H1 (cell line): ENCODE results near the gene TMTC2. TPM values are rescaled to one million over a fixed set of nuclear protein-coding genes. Genes with fewer than 3 reads are reported as not detected.

Experiments
- CTCF ChIA-PET: fragments of 300-600 bp; sonication (Branson Sonifier 250); formaldehyde crosslinking; loops from one replicate; lab custom pipeline; 2021; ENCODE audit not compliant: partially characterized antibody; lab: Charles Lee
- POLR2A ChIA-PET: fragments of 300-600 bp; sonication (Branson Sonifier 250); formaldehyde crosslinking; loops from one replicate; lab custom pipeline; 2021; ENCODE audit warnings: inconsistent platforms; ENCODE audit not compliant: partially characterized antibody; lab: Charles Lee
- DNase-seq, 2 experiments: peaks; one replicate each; pipeline versions ENCODE4 v3.0.0 to v3.0.0-alpha.2; 2010 to 2022; ENCODE audit warnings: low spot score in 2 of 2, low read depth in 1 of 2, mixed read lengths in 1 of 2
- FAIRE-seq: peaks from 2 replicates; lab custom pipeline; 2011; peaks lifted over from hg19 to GRCh38; lab: Jason Lieb, UNC
- H2AFZ ChIP-seq: 2 replicates; pipeline ENCODE4 v1.8.1; 2012; ENCODE audit warnings: low read length, inconsistent platforms
- H2AK5ac ChIP-seq: 2 replicates; pipeline ENCODE4 v1.6.1; 2013; ENCODE audit warnings: low read depth, low read length
- H2BK120ac ChIP-seq: replicated peaks from 2 replicates; pipeline ENCODE3; 2013; ENCODE audit warnings: low read depth, low read length, inconsistent platforms
- H2BK12ac ChIP-seq: 2 replicates; pipeline ENCODE4 v1.6.1; 2013; ENCODE audit warnings: low read depth, low read length
- H2BK15ac ChIP-seq: 2 replicates; pipeline ENCODE4 v1.6.1; 2013; ENCODE audit warnings: low read length
- H2BK20ac ChIP-seq: 2 replicates; pipeline ENCODE4 v1.6.1; 2013; ENCODE audit warnings: low read length
- H2BK5ac ChIP-seq: 2 replicates; pipeline ENCODE4 v1.6.1; 2013; ENCODE audit warnings: low read depth, low read length
- H3K14ac ChIP-seq: 2 replicates; pipeline ENCODE4 v1.6.1; 2013; ENCODE audit warnings: inconsistent platforms; ENCODE audit not compliant: insufficient read length
- H3K18ac ChIP-seq: 2 replicates; pipeline ENCODE4 v1.6.1; 2013; ENCODE audit warnings: low read length; ENCODE audit errors: extremely low read depth
- H3K23ac ChIP-seq: 2 replicates; pipeline ENCODE4 v1.6.1; 2013; ENCODE audit warnings: inconsistent platforms; ENCODE audit not compliant: insufficient read length
- H3K23me2 ChIP-seq: 2 replicates; pipeline ENCODE4 v1.6.1; 2013; ENCODE audit warnings: low read depth, low read length
- H3K27ac ChIP-seq: 2 replicates; pipeline ENCODE4 v1.6.1; 2011; ENCODE audit warnings: low read depth, low read length, inconsistent platforms
- H3K27me3 ChIP-seq, 4 experiments: replicated peaks in 1 of 4; 1 replicate in 1 of 4; 2 replicates in 3 of 4; pipeline versions ENCODE4 v1.6.1 to v1.8.1; 2011 to 2013; ENCODE audit warnings: low read length in 3 of 4, mild to moderate bottlenecking in 3 of 4, inconsistent platforms in 2 of 4, mixed read lengths in 2 of 4, moderate library complexity in 1 of 4; ENCODE audit not compliant: control insufficient read depth in 3 of 4, insufficient read depth in 3 of 4; ENCODE audit errors: extremely low read depth in 1 of 4
- H3K36me3 ChIP-seq, 4 experiments: 2 replicates each; pipeline versions ENCODE4 v1.6.1 to v1.8.1; 2011 to 2013; ENCODE audit warnings: mild to moderate bottlenecking in 4 of 4, low read length in 3 of 4, moderate library complexity in 2 of 4, control low read depth in 1 of 4, inconsistent platforms in 1 of 4; ENCODE audit not compliant: insufficient read depth in 4 of 4, control insufficient read depth in 2 of 4
- H3K4ac ChIP-seq: replicated peaks from 2 replicates; pipeline ENCODE3; 2013; ENCODE audit warnings: low read length, low read depth, mixed read lengths, inconsistent platforms; ENCODE audit not compliant: insufficient read length
- H3K4me1 ChIP-seq, 4 experiments: replicated peaks in 1 of 4; 1 replicate in 1 of 4; 2 replicates in 3 of 4; pipeline versions ENCODE4 v1.6.1 to v1.8.1; 2011 to 2013; ENCODE audit warnings: low read length in 3 of 4, inconsistent platforms in 2 of 4, mixed read lengths in 1 of 4; ENCODE audit not compliant: insufficient read depth in 4 of 4, control insufficient read depth in 3 of 4
- H3K4me2 ChIP-seq, 2 experiments: 2 replicates each; pipeline versions ENCODE4 v1.6.1 to v1.8.1; 2011 to 2013; ENCODE audit warnings: low read depth in 2 of 2, low read length in 2 of 2, control low read depth in 1 of 2, inconsistent platforms in 1 of 2, mild to moderate bottlenecking in 1 of 2; ENCODE audit not compliant: insufficient read depth in 1 of 2
- H3K4me3 ChIP-seq, 4 experiments: fragments of 200-600, 300-600 bp in 1 of 4; sonication (generic), shearing (Covaris generic), sonication (Bioruptor Twin) in 1 of 4; 2 replicates each; pipeline versions ENCODE4 v1.5.1 to v1.8.1; 2011 to 2016; ENCODE audit warnings: low read length in 4 of 4, low read depth in 3 of 4, control low read depth in 2 of 4, inconsistent platforms in 2 of 4, mild to moderate bottlenecking in 2 of 4, mixed read lengths in 1 of 4, moderate library complexity in 1 of 4; ENCODE audit not compliant: insufficient read depth in 2 of 4; ENCODE audit errors: extremely low read depth in 1 of 4
- H3K56ac ChIP-seq: replicated peaks from 2 replicates; pipeline ENCODE3; 2013; ENCODE audit warnings: low read depth, mild to moderate bottlenecking, mixed read lengths, low read length, inconsistent platforms; ENCODE audit not compliant: insufficient read length
- H3K79me1 ChIP-seq: 2 replicates; pipeline ENCODE4 v1.6.1; 2013; ENCODE audit warnings: low read depth, low read length, control low read depth
- H3K79me2 ChIP-seq, 2 experiments: 2 replicates each; pipeline versions ENCODE4 v1.6.1 to v1.8.1; 2012 to 2013; ENCODE audit warnings: low read length in 2 of 2, mild to moderate bottlenecking in 2 of 2, inconsistent platforms in 1 of 2; ENCODE audit not compliant: insufficient read depth in 2 of 2, control insufficient read depth in 1 of 2
- H3K9ac ChIP-seq, 4 experiments: replicated peaks in 1 of 4; 1 replicate in 1 of 4; 2 replicates in 3 of 4; pipeline versions ENCODE4 v1.6.1 to v1.8.1; 2011 to 2013; ENCODE audit warnings: low read depth in 3 of 4, low read length in 3 of 4, control low read depth in 2 of 4, mild to moderate bottlenecking in 2 of 4, moderate library complexity in 2 of 4, inconsistent platforms in 1 of 4; ENCODE audit errors: extremely low read depth in 1 of 4
- H3K9me3 ChIP-seq, 2 experiments: 2 replicates each; pipeline versions ENCODE4 v1.6.1 to v1.8.1; 2012 to 2013; ENCODE audit warnings: mild to moderate bottlenecking in 2 of 2, moderate library complexity in 2 of 2, control low read depth in 1 of 2, inconsistent platforms in 1 of 2, low read depth in 1 of 2, low read length in 1 of 2, mixed read lengths in 1 of 2; ENCODE audit not compliant: insufficient read depth in 2 of 2
- H4K20me1 ChIP-seq, 2 experiments: replicated peaks in 1 of 2; 2 replicates each; pipeline versions ENCODE3 to v1.8.1; 2011 to 2013; ENCODE audit warnings: inconsistent platforms in 2 of 2, low read length in 2 of 2, mild to moderate bottlenecking in 1 of 2; ENCODE audit not compliant: insufficient read depth in 2 of 2, control insufficient read depth in 1 of 2
- H4K5ac ChIP-seq: 2 replicates; pipeline ENCODE4 v1.6.1; 2013; ENCODE audit warnings: low read length, low read depth, mixed read lengths, inconsistent platforms; ENCODE audit not compliant: insufficient read length
- H4K8ac ChIP-seq: 2 replicates; pipeline ENCODE4 v1.8.0; 2013; ENCODE audit warnings: mild to moderate bottlenecking, moderate library complexity, low read length, inconsistent platforms; ENCODE audit not compliant: insufficient read depth; ENCODE audit errors: extremely low read depth
- H4K91ac ChIP-seq: replicated peaks from 2 replicates; pipeline ENCODE3; 2013; ENCODE audit warnings: low read length, mixed read lengths, inconsistent platforms; ENCODE audit not compliant: insufficient read length
- BACH1 ChIP-seq: IDR thresholded peaks from 2 replicates; pipeline ENCODE4 v1.6.1; 2012; ENCODE audit warnings: low read length, improper control_type of control experiment
- BCL11A ChIP-seq, 2 experiments: IDR thresholded peaks; one replicate each; pipeline ENCODE4 v1.6.1; 2011; ENCODE audit warnings: low read depth in 2 of 2, low read length in 2 of 2, mild to moderate bottlenecking in 2 of 2
- CEBPB ChIP-seq: IDR thresholded peaks from 2 replicates; pipeline ENCODE4 v1.6.1; 2012; ENCODE audit warnings: low read depth, low read length
- EZH2 ChIP-seq: fragments of 200-600 bp; sonication (generic); IDR thresholded peaks from 2 replicates; pipeline ENCODE4 v1.7.1; 2012; ENCODE audit warnings: low read depth, mild to moderate bottlenecking, moderate library complexity, low read length, inconsistent platforms; ENCODE audit not compliant: severe bottlenecking
- JUN ChIP-seq: IDR thresholded peaks from 2 replicates; pipeline ENCODE4 v1.6.1; 2011; ENCODE audit warnings: low read depth, mild to moderate bottlenecking, improper control_type of control experiment, low read length
- JUND ChIP-seq: IDR thresholded peaks from 2 replicates; pipeline ENCODE4 v1.6.1; 2011; ENCODE audit warnings: mild to moderate bottlenecking, improper control_type of control experiment, low read length
- POLR2AphosphoS5 ChIP-seq: IDR thresholded peaks from 2 replicates; pipeline ENCODE4 v1.6.1; 2011; ENCODE audit warnings: low read depth, low read length
- RBBP5 ChIP-seq: IDR thresholded peaks from 2 replicates; pipeline ENCODE4 v1.7.1; 2012; ENCODE audit warnings: low read depth, mild to moderate bottlenecking, inconsistent platforms, low read length, moderate library complexity, borderline replicate concordance
- SIN3A ChIP-seq, 2 experiments: IDR thresholded peaks in 1 of 2; conservative IDR thresholded peaks in 1 of 2; 2 replicates each; pipeline ENCODE4 v1.6.1; 2011 to 2012; ENCODE audit warnings: low read length in 2 of 2, improper control_type of control experiment in 1 of 2, low read depth in 1 of 2, mild to moderate bottlenecking in 1 of 2
- SP1 ChIP-seq: IDR thresholded peaks from 2 replicates; pipeline ENCODE4 v1.6.1; 2011; ENCODE audit warnings: low read depth, low read length
- ZNF274 ChIP-seq: IDR thresholded peaks from 2 replicates; pipeline ENCODE4 v1.7.0; 2012; ENCODE audit warnings: low read length, borderline replicate concordance; ENCODE audit errors: extremely low read depth
- WGBS, 2 experiments: shearing (Covaris generic) in 1 of 2; methylation state at CpG; one replicate each; pipeline versions ENCODE4 v1.1.6 to v1.1.7; 2013 to 2015; ENCODE audit warnings: low lambda C conversion rate in 2 of 2, mixed read lengths in 2 of 2, inconsistent platforms in 1 of 2, low coverage in 1 of 2, missing lambda C conversion rate in 1 of 2; ENCODE audit not compliant: insufficient replicate concordance in 2 of 2, insufficient coverage in 1 of 2, insufficient read length in 1 of 2; ENCODE audit errors: extremely low coverage in 1 of 2, missing lambda C conversion rate in 1 of 2; 5-methylcytosine and 5-hydroxymethylcytosine counted together
- polyA plus RNA-seq, 7 experiments: library from polyadenylated mRNA; depleted of rRNA in 3 of 7; stranded (reverse) in 5 of 7; unstranded in 2 of 7; fragments of >200 nt in 5 of 7; fragments of 200-250 nt in 2 of 7; gene quantifications; 1 replicate in 5 of 7; 2 replicates in 1 of 7; 4 replicates in 1 of 7; pipeline versions ENCODE4 v1.2.1 to v1.2.3, GENCODE V29; 2011 to 2013; ENCODE audit warnings: missing spikeins in 2 of 7, mixed read lengths in 2 of 7
- total RNA-seq: library from RNA; stranded (reverse); fragmentation: NEBNext Ultra II Directional; extraction: Animal tissue kit (Norgen Biotek cat#: 25700); gene quantifications from 2 replicates; pipeline ENCODE4 v1.2.1, GENCODE V29; 2021
- TF ChIP-seq, protein P1 (sequence below): IDR thresholded peaks from 2 replicates; pipeline ENCODE4 v1.6.1; 2011; ENCODE audit warnings: low read length, improper control_type of control experiment

TMTC2 gene
- total and polyA plus RNA-seq, 2 of the 8 experiments (the other 6 are each of a cell fraction or from before 2014, with no cell fraction given): 2.3 to 3.9 TPM

DNA sequence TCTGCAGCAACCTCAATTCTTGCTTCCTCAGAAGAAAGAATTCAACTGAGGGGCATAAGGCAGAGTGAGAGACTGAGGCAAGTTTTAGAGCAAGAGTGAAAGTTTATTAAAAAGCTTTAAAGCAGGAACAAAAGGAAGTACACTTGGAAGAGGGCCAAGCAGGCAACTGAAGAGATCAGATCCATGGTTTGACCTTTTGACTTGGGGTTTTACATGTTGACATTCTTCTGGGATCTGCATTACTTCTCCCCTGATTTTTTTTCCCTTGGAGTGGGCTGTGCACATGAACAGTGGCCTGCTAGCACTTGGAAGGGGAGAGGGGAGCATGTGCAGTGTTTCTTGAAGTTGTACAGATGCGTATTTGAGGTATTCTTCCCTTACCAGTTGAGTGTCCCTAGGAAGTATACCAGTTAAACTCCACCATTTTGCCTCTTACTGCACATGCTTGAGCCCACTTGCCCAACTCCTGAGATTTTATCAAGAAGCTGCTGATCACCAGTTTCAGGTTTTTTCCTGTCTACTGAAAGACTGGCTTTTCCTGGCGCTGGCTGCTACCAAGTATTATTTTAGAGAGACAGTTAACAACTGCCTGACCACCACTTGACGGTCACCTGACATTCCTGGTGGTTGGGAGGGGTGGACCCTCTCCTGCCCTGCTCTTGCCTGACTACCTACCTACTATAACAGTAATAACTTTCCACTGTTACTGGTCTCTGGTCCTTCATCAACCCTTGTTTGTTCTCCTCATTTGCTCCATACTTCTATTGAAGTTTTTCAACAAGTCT, 26.0 kb upstream of the TMTC2 start:
- H4K20me1 ChIP-seq: no peaks in the 10 kb centered on the region
- H3K4me3 ChIP-seq: no peak overlapping the region
- FAIRE-seq (no peak), DNase-seq (no peak)
- no peak overlapping the region for H3K4ac ChIP-seq
- H3K23me2 ChIP-seq: no peaks in the 10 kb centered on the region
- H2BK20ac ChIP-seq: no peak overlapping the region
- H2BK15ac ChIP-seq: no peak overlapping the region
- no peak overlapping the region for H3K4me2 ChIP-seq
- H3K56ac ChIP-seq: no peak overlapping the region
- no peak overlapping the region for H2BK12ac ChIP-seq
- no peak overlapping the region for H3K23ac ChIP-seq
- H3K79me1 ChIP-seq: no peaks in the 10 kb centered on the region
- CTCF ChIA-PET: interaction anchor here (1.3 kb wide), 1 partner anchor 10 kb away, joined by 3 read pairs; no protein-coding TSS in a partner anchor
- no peak overlapping the region for H4K91ac ChIP-seq
- H3K9ac ChIP-seq: no peak overlapping the region
- H4K5ac ChIP-seq: no peak overlapping the region
- H2AFZ ChIP-seq: no peak overlapping the region
- no peak overlapping the region for H2AK5ac ChIP-seq
- H3K79me2 ChIP-seq: no peaks in the 10 kb centered on the region
- no peak overlapping the region for H2BK120ac ChIP-seq
- H3K18ac ChIP-seq: no peak overlapping the region
- WGBS, 2 experiments: 91% methylated on average over 3 of the region's 3 CpGs; no CpG with 5 or more reads in 1 of the 2 experiments
- no peak overlapping the region for H2BK5ac ChIP-seq
- no peaks in the 10 kb centered on the region; a peak in 1 of 8 replicates for H3K36me3 ChIP-seq
- peaks cover 0 to 6% of the 10 kb centered on the region in 2 experiments; a peak in 1 of 4 replicates for H3K9me3 ChIP-seq
- no peaks in the 10 kb centered on the region for H3K27me3 ChIP-seq
- peaks cover 0 to 7% (median 5%) of the 10 kb centered on the region in 4 experiments; a peak in 3 of 7 replicates for H3K4me1 ChIP-seq
- no peak overlapping the region for H3K14ac ChIP-seq
- H4K8ac ChIP-seq: no peak overlapping the region
- POLR2A ChIA-PET: no interaction called here
- H3K27ac ChIP-seq: no peak overlapping the region
- no peak for TF ChIP-seq BCL11A (IDR thresholded peaks at IDR 0.05; ENCODE audit: low read depth in 2 of 2, low read length in 2 of 2)
- TF ChIP-seq ZNF274: no peak
- no peak for TF ChIP-seq JUN
- TF ChIP-seq JUND: no peak
- TF ChIP-seq, protein P1, sequence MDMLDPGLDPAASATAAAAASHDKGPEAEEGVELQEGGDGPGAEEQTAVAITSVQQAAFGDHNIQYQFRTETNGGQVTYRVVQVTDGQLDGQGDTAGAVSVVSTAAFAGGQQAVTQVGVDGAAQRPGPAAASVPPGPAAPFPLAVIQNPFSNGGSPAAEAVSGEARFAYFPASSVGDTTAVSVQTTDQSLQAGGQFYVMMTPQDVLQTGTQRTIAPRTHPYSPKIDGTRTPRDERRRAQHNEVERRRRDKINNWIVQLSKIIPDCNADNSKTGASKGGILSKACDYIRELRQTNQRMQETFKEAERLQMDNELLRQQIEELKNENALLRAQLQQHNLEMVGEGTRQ: no peak
- no peak for TF ChIP-seq SIN3A (conservative IDR thresholded peaks at IDR 0.05 in 1 of 2, IDR thresholded peaks at IDR 0.05 in 1 of 2; ENCODE audit: low read depth in 1 of 2, low read length in 2 of 2)
- no peak for TF ChIP-seq CEBPB
- TF ChIP-seq EZH2: no peak
- TF ChIP-seq POLR2AphosphoS5: no peak
- TF ChIP-seq SP1: no peak
- no peak for TF ChIP-seq RBBP5
- TF ChIP-seq BACH1: no peak
